Activated naive CD4-positive, alpha-beta T cell treated with anti-CD3 and anti-CD28 coated beads for 36 hours (primary cell): ENCODE data around the gene PHF23. TPM values are rescaled to one million over a fixed set of nuclear protein-coding genes. Genes with fewer than 3 reads are reported as not detected.

ENCODE experiments used
- CTCF ChIA-PET: fragments of 350-600 bp; sonication (Branson Sonifier 250); formaldehyde crosslinking; loops from one replicate; lab custom pipeline; 2021; ENCODE audit warnings: antibody characterized with exemption; lab: Charles Lee
- DNase-seq: peaks from one replicate; pipeline ENCODE4 v3.0.0-alpha.2; 2020
- H3K27ac Mint-ChIP-seq: one replicate; pipeline ENCODE4 v1.8.0; 2021; ENCODE audit warnings: mild to moderate bottlenecking, mixed read lengths
- H3K27me3 Mint-ChIP-seq: one replicate; pipeline ENCODE4 v1.8.0; 2021; ENCODE audit warnings: low read depth, mixed read lengths
- H3K36me3 Mint-ChIP-seq: one replicate; pipeline ENCODE4 v1.8.0; 2021; ENCODE audit warnings: low read depth, mixed read lengths
- H3K4me1 Mint-ChIP-seq: one replicate; pipeline ENCODE4 v1.8.0; 2021; ENCODE audit warnings: low read depth, mixed read lengths
- H3K4me3 Mint-ChIP-seq: one replicate; pipeline ENCODE4 v1.8.0; 2021; ENCODE audit warnings: mild to moderate bottlenecking, moderate library complexity, mixed read lengths
- H3K9me3 Mint-ChIP-seq: one replicate; pipeline ENCODE4 v1.8.0; 2021; ENCODE audit warnings: mixed read lengths
- intact Hi-C: fragments of 100-400 bp; cut with micrococcal nuclease; formaldehyde crosslinking; loops from one replicate; pipeline ENCODE4 v1.15.1; 2023
- total RNA-seq, 2 experiments: library from RNA; stranded (reverse); gene quantifications; one replicate each; pipeline ENCODE4 v1.2.3, GENCODE V29; 2021

The PHF23 gene
- total RNA-seq, 2 experiments from 2014 or later = 8.4 to 10.0 TPM

DNA sequence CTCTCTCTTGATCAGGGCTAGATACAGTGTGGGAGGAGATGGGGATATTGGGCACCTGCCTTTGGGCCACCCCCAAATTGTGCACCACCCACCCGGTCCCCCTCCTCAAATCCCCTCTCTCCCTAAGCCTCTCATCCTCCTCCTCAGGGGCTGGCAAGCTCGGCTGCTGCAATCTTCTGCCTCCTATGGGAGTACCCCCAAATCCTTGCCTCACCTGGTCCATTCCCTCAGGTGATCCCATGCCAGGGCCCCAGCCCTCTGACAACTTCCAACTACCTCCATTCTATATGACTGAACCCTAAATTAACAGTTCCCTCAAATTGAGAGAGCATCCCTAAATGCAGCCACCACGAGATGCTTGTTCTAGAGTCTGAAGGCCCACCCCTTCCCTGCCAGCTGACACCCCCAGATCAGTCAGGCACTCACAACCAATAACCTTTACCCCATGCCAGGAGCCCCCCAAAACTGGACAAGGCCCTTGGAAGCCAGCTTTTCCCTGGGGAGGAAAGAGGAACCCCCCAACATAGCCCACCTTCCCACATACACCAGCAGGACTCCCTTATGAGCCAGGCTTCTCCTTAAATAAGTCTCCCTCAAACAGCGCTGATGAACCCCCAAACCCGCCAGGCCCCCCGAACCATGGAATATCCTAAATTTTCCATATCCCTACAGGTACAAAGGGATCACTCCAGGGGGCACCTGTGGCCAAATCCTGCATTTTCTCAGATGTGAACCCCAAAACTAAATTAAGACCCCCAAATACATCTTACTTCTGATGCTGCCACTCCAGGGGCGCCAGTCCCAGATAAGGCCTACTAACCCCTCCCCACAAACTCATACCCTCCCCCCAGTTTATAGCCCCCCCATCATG lies 22.8 kb downstream of the PHF23 start:
- Mint-ChIP-seq H3K4me1 (peaks cover 64% of the 10 kb centered on the region), H3K36me3 (peaks cover 5% of the 10 kb centered on the region), H3K27me3 (no peaks in the 10 kb centered on the region), H3K27ac (peak overlapping the region; percentile 18), H3K9me3 (no peaks in the 10 kb centered on the region), H3K4me3 (peak overlapping the region; percentile 37)
- intact Hi-C loops = loop anchor here (5.0 kb wide), 1 partner anchor 186 kb away; the partner anchor contains the start of gene TMEM256
- CTCF ChIA-PET = interaction anchor here (0.8 to 1.2 kb wide), 2 partner anchors 39 to 170 kb away, joined by 3 to 4 read pairs; no protein-coding TSS in a partner anchor
- DNase-seq = no peak

DNA sequence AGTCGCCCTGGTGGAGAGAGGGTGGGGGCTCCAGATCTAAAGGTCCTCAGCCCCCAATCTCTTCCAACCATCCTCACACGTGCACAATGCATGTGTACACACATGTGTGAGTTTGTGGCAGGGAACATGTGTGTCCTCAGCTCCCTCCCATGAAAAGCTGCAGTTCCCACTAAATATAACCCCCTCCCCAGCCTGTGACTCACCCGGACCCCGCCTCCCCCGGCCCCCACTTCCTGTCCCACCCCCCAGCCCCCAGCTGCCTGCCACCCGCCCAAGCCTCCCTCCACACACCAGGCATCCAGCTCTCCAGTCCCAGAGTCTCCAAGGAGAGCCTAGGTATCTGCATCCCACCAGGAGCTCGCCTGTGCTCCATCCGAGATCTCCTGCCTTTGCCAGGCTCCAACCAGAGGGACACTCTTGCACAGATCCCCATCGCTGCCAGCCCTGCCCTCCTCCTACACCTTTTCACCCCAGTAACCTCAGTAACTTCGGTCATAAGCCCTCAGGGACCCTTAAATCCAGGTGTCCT lies 23.5 kb downstream of the PHF23 start:
- H3K27ac Mint-ChIP-seq = no peak overlapping the region
- DNase-seq = peak; percentile 23
- H3K36me3 Mint-ChIP-seq = peaks cover 1% of the 10 kb centered on the region
- H3K4me3 Mint-ChIP-seq = peak overlapping the region; percentile 88
- CTCF ChIA-PET = interaction anchor here (0.8 to 1.2 kb wide), 3 partner anchors 39 to 170 kb away, joined by 3 to 4 read pairs (median 4); no protein-coding TSS in a partner anchor
- H3K27me3 Mint-ChIP-seq = no peaks in the 10 kb centered on the region
- peaks cover 57% of the 10 kb centered on the region for H3K4me1 Mint-ChIP-seq
- H3K9me3 Mint-ChIP-seq = no peaks in the 10 kb centered on the region
- intact Hi-C loops = loop anchor here (1.0 to 5.0 kb wide), 4 partner anchors 24 to 187 kb away; partner anchors contain the start of genes EIF5A, PHF23 and TMEM256

DNA sequence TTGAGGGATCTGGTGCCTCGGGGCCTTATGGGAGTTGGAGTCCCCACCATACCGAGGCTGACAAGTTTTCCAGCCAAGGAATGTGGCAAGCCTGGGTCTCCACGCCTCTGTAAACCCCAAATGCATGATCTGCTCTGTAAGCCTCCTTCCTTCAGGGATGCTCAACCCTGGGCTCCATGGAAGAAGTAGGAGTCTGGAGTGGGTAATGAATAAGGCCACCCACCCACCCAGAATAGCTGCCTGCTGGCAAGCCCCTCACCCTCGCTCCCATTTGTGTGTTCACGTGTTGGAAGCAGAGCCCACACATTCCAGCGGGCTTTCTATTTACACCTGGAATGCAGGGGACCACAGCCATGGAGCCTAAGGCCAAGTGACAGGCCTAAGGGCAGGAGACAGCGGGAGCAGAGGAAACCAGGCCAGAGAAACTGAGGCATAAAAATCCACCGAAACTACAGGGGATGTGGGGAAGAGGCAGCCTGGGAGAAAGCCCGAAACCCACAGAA lies 24.1 kb downstream of the PHF23 start:
- intact Hi-C loops = loop anchor here (1.0 to 5.0 kb wide), 4 partner anchors 24 to 187 kb away; partner anchors contain the start of genes EIF5A, PHF23 and TMEM256
- Mint-ChIP-seq H3K27ac (peak overlapping the region; percentile 47), H3K4me3 (peak overlapping the region; percentile 88), H3K9me3 (no peaks in the 10 kb centered on the region), H3K4me1 (peaks cover 52% of the 10 kb centered on the region), H3K27me3 (no peaks in the 10 kb centered on the region), H3K36me3 (peaks cover 1% of the 10 kb centered on the region)
- CTCF ChIA-PET = interaction anchor here (0.8 to 1.2 kb wide), 2 partner anchors 38 to 41 kb away, joined by 3 to 4 read pairs; no protein-coding TSS in a partner anchor
- no peak for DNase-seq

DNA sequence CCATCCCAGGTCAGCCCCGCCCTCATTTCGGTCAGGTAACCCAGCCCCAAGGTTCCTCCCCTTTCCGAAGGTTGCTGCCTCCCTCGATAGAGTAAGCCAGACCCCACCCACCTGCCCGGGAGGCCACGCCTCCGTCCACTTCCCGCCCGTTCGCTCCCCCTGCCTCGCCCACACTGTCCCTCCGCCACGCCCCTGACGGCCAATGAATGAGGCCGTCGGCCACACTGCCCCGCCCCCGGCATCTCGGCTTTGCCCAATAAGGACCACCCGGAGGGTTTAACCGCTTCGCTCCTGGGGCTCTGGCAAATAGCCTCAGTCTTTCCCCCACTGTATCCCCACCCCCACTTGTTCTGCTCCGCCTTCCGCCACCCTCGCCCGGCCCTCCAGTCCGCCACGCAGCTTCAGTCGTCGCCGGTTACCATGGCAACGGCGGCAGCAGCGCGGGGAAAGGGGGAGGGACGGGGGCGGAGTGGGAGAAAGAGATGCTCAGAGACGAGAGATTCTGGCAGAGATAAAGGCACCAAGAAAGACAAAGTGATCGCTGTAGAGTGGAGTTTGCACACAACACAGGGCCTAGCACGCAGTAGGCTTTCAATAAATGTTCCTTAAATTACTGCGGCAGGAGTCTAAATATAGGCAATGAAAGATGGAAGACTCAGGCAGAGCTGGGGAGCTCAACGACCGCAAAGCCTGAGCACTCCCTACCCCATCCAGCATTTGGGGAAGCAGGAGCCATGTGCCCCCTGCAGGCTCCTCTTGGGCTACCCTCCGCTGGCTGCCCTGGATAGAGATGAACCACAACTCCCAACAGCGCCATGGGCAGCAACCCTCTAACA lies 24.7 kb downstream of the PHF23 start:
- peaks cover 52% of the 10 kb centered on the region for H3K4me1 Mint-ChIP-seq

DNA sequence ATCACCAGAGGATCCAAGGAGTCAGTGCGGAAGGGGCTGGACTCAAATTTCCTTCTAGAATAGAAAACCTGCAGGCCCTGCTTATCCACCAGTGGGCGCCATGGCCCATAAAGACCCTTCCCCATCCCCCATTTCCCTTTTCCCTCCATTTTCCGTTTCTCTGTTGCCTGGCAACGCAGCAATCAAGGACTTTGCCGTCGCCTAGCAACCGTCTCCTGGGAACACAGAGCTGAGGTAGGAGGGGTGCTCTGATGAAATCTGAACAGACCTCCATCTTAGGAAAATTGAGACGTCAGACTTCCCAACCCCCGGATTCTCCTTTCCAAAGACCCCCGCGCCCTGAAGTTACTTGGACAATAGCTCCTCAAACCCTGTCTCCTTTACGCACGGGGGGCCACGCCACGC lies 25.4 kb downstream of the PHF23 start:
- intact Hi-C loops = loop anchor here (1.0 to 2.0 kb wide), 6 partner anchors 9 to 167 kb away; partner anchors contain the start of genes DVL2, EIF5A, ELP5 and NEURL4
- Mint-ChIP-seq H3K4me1 (peaks cover 45% of the 10 kb centered on the region), H3K9me3 (no peaks in the 10 kb centered on the region), H3K4me3 (peak overlapping the region; percentile 88), H3K36me3 (no peaks in the 10 kb centered on the region), H3K27me3 (no peaks in the 10 kb centered on the region), H3K27ac (peak overlapping the region; percentile 92)
- DNase-seq = peak; percentile 80
- CTCF ChIA-PET = interaction anchor here (0.6 to 0.9 kb wide), 4 partner anchors 72 to 323 kb away, joined by 3 to 5 read pairs (median 4); no protein-coding TSS in a partner anchor

More for the DNA sequence above, 24.7 kb downstream of the PHF23 start:
- intact Hi-C loops = loop anchor here (1.0 to 5.0 kb wide), 8 partner anchors 9 to 188 kb away; partner anchors contain the start of genes DVL2, EIF5A, ELP5 and NEURL4
- Mint-ChIP-seq H3K9me3 (no peaks in the 10 kb centered on the region), H3K4me3 (peak overlapping the region; percentile 88), H3K27me3 (no peaks in the 10 kb centered on the region), H3K27ac (peak overlapping the region; percentile 92), H3K36me3 (no peaks in the 10 kb centered on the region)
- peak; percentile 100 for DNase-seq
- CTCF ChIA-PET = interaction anchor here (0.6 to 1.2 kb wide), 4 partner anchors 41 to 286 kb away, joined by 3 to 5 read pairs (median 4); no protein-coding TSS in a partner anchor

DNA sequence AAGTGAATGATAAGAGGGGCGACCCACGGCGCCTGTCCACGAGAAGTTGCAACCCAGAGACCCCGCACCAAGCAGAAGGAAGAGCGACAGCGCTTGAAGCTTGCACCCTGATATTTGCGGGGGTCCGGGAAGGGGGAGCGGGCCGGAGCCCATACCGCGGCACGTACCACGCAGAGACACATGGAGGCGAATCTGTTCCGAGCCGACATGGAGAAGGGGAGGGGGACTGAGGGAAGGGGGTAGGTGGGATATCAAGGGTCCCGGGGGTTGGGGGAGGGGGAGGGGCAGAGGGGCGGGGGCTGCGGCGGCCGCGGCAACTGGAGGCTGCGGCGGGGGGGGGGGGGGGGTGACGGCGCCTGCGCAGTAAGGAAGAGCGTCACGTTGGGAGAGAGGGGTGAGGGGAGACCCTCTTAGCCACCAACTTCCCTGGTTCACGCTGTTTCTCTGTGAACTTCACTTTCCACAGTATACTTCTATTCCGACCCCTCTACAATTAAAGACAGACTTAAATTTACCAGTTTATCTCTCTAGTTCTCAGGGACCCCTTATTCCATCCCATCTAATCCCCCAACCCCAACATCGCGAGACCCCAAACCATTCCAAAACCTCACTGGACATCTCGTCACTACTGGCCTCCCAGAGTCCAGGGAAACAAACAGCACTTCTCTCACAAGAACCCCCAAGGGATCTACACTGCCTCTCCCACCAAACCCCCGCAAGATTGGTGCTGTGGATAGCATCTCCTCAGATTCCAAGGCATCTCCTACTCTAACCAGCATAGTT lies 27.6 kb downstream of the PHF23 start:
- H3K4me1 Mint-ChIP-seq = peaks cover 30% of the 10 kb centered on the region
- CTCF ChIA-PET = no interaction called here
- intact Hi-C loops = no loop called here
- H3K4me3 Mint-ChIP-seq = no peak overlapping the region
- no peak for DNase-seq
- H3K36me3 Mint-ChIP-seq = no peaks in the 10 kb centered on the region
- H3K27ac Mint-ChIP-seq = no peak overlapping the region
- no peaks in the 10 kb centered on the region for H3K9me3 Mint-ChIP-seq
- no peaks in the 10 kb centered on the region for H3K27me3 Mint-ChIP-seq

DNA sequence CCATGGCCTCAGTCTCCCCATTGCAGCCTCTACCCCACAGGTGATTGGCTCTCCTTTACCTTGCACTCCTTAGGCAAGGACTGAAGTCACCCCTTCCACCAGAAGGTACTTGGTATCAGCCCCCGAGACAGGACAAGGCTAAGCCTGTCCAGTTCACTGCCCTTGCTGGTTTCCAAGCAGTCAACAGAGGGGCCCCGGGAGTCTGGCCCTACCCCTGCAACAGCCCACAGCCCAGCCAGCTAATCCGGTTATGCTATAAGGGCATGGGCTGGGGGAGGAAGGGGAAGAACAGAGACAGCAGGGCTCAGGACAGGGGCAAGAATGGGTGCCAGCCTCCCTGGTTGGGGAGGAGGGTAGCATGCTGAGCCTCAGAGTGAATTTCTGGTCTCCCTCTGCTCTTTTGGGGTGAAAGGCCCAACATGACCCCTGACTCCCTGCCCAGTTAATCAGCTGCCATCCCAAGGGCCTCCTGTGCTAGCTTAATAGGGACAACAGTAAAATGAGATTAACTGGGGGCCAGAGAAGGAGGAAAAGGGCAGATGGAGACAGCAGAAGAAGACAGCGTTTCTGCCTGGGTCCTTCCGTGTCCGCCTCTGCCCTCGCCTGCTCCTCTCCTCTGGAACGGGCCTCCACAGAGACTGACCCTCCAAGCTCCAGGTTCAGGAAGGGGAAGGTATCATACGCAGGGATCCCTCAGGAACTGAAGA lies 30.4 kb downstream of the PHF23 start:
- Mint-ChIP-seq H3K27ac (no peak overlapping the region), H3K27me3 (no peaks in the 10 kb centered on the region), H3K4me1 (peaks cover 32% of the 10 kb centered on the region), H3K36me3 (no peaks in the 10 kb centered on the region), H3K9me3 (no peaks in the 10 kb centered on the region), H3K4me3 (no peak overlapping the region)
- no peak for DNase-seq
- CTCF ChIA-PET = no interaction called here
- intact Hi-C loops = no loop called here

DNA sequence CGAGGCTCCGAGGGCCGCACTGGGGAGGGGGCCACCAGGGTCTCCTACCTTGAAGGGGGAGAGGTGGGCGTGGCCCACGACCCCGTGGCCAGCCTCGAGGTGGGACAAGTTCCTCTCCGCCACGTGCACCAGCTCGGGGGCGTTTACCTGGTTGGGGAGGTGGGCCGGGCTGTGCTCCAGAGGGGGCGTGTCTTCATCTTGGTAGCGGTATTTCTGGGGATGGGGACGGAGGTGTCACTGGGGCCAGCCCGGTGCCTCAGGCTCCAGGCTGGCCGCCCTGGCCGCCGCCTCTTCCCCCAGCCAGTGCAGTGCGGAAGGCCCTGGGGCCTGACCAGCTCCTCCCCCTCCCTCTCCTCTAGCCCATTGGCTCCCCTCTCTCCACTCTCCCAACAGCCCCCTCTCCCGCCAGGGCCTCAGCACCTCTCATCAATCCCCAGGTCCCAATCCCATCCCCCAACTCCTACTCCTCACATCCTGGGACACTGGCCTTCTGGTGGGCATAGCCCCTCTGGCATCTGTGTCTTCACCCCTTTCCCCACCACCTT lies 31.2 kb downstream of the PHF23 start:
- H3K4me3 Mint-ChIP-seq = no peak overlapping the region
- CTCF ChIA-PET = no interaction called here
- no peak overlapping the region for H3K27ac Mint-ChIP-seq
- no peaks in the 10 kb centered on the region for H3K36me3 Mint-ChIP-seq
- DNase-seq = no peak
- no peaks in the 10 kb centered on the region for H3K27me3 Mint-ChIP-seq
- intact Hi-C loops = no loop called here
- H3K9me3 Mint-ChIP-seq = no peaks in the 10 kb centered on the region
- H3K4me1 Mint-ChIP-seq = peaks cover 31% of the 10 kb centered on the region

DNA sequence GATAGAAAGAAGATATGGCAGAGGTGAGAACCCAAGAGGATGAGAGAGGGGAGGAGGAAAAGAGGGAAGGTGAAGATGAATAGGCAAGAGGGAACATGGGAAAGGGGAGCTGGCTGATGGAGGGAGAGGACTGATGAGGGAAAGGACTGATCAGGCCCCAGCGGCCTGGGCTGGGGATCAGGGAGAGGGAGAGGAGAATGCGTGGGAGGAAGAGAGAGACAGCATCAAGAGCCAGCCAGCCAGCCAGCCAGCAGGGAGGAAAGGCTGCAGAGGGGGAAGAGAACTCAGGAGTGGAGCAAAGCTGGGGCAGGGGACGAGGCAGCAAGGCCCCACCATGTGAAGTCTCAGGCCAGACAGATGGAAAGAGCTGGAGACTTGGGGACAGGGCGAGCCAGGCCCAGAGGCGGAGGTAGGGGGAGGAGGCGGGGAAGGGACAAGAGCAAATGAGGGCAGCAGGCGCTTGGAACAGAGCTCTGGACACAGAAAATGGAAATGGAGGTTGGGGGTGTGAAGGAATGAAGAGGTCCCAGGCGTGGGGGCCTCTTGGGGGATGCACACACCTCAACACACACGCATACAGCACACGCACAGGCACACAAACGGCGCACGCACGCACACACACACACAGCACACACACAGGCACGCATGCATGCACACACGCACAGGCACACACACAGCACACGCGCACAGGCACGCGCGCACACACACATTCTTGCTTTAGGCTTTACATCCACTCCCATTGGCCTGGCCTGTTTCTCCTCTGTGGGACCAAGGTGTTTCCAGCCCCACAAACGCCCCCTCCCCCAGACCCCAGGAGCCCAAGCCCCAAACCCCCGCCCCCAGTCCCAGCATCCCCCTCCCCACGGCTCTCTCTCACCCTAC lies 31.9 kb downstream of the PHF23 start:
- H3K9me3 Mint-ChIP-seq = no peaks in the 10 kb centered on the region
- intact Hi-C loops = no loop called here
- H3K4me1 Mint-ChIP-seq = peaks cover 31% of the 10 kb centered on the region
- no peak overlapping the region for H3K4me3 Mint-ChIP-seq
- H3K27me3 Mint-ChIP-seq = no peaks in the 10 kb centered on the region
- H3K27ac Mint-ChIP-seq = no peak overlapping the region
- no peak for DNase-seq
- CTCF ChIA-PET = interaction anchor here (0.6 kb wide), 1 partner anchor 32 kb away, joined by 3 read pairs; the partner anchor contains the start of gene PHF23
- no peaks in the 10 kb centered on the region for H3K36me3 Mint-ChIP-seq

DNA sequence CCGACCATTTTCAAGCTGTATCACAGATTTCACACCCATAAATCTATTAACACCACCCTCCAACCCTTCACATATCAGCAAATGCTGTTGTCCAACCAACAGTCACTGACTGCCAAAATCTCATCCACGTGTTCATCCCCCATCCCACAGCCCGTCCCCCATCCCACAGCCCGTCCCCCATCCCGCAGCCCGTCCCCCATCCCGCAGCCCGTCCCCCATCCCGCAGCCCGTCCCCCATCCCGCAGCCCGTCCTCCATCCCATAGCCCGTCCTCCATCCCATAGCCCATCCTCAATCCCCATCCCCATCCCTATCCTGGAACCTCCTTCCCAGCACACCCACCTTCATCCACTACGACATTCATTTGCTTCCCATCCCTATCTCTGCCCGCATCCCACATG lies 33.7 kb downstream of the PHF23 start:
- no peaks in the 10 kb centered on the region for H3K36me3 Mint-ChIP-seq
- H3K27ac Mint-ChIP-seq = peak overlapping the region; percentile 85
- H3K9me3 Mint-ChIP-seq = no peaks in the 10 kb centered on the region
- H3K4me3 Mint-ChIP-seq = peak overlapping the region; percentile 70
- H3K4me1 Mint-ChIP-seq = peaks cover 31% of the 10 kb centered on the region
- DNase-seq = no peak
- CTCF ChIA-PET = no interaction called here
- H3K27me3 Mint-ChIP-seq = no peaks in the 10 kb centered on the region
- intact Hi-C loops = loop anchor here (1.0 kb wide), 1 partner anchor 9 kb away; no protein-coding TSS in a partner anchor
